Adipocyte (in vitro differentiated cells): Measurements from ENCODE around the gene FZD4.

Experiments
- DNase-seq: peaks from one replicate; pipeline ENCODE4 v3.0.0-alpha.2; 2015; ENCODE audit warnings: low read depth
- H3K27me3 ChIP-seq: replicated peaks from 2 replicates; pipeline ENCODE4 v1.7.0; 2013; ENCODE audit warnings: mild to moderate bottlenecking, low read length, moderate library complexity; ENCODE audit not compliant: control insufficient read depth, insufficient read depth
- H3K36me3 ChIP-seq: 2 replicates; pipeline ENCODE4 v1.7.0; 2013; ENCODE audit warnings: low read length, mild to moderate bottlenecking, moderate library complexity; ENCODE audit not compliant: control insufficient read depth, insufficient read depth, severe bottlenecking
- H3K4me1 ChIP-seq: 2 replicates; pipeline ENCODE4 v1.7.0; 2013; ENCODE audit warnings: mild to moderate bottlenecking, low read length, moderate library complexity; ENCODE audit not compliant: control insufficient read depth, insufficient read depth
- H3K4me3 ChIP-seq: 2 replicates; pipeline ENCODE4 v1.7.0; 2013; ENCODE audit warnings: mild to moderate bottlenecking, low read length, moderate library complexity
- H3K9ac ChIP-seq: 2 replicates; pipeline ENCODE4 v1.7.0; 2013; ENCODE audit warnings: mild to moderate bottlenecking, low read length, moderate library complexity
- H3K9me3 ChIP-seq: 2 replicates; pipeline ENCODE4 v1.7.0; 2013; ENCODE audit warnings: mild to moderate bottlenecking, low read length, moderate library complexity; ENCODE audit not compliant: control insufficient read depth

FZD4 gene

DNA sequence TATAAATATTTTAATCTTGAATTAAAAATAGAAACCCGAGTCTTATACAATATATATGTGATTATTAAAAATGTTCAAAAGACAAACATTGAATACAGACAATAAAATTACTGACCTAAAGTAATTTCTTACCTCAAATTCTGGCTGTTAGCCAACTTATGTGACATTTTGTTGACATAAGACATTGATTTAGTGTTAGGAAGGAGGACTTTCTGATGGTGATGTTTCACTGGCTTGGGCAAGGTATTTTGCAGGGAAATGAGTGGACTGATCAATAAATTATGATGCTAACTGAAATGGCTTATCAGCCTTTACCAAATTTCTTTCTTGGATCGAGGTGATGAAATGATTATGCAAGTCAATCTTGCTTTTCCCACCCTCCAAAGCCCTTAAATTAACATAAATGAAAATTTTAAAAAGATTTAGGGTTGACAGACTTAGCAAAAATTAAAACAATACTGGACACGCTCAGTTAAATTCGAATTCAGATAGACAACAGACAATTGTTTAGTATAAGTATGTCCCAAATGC lies 33.2 kb upstream of the FZD4 start:
- no peak overlapping the region for H3K4me3 ChIP-seq
- no peak for DNase-seq
- H3K27me3 ChIP-seq: no peaks in the 10 kb centered on the region
- H3K4me1 ChIP-seq: peaks cover 52% of the 10 kb centered on the region
- no peaks in the 10 kb centered on the region for H3K36me3 ChIP-seq
- H3K9me3 ChIP-seq: no peaks in the 10 kb centered on the region
- no peak overlapping the region for H3K9ac ChIP-seq

DNA sequence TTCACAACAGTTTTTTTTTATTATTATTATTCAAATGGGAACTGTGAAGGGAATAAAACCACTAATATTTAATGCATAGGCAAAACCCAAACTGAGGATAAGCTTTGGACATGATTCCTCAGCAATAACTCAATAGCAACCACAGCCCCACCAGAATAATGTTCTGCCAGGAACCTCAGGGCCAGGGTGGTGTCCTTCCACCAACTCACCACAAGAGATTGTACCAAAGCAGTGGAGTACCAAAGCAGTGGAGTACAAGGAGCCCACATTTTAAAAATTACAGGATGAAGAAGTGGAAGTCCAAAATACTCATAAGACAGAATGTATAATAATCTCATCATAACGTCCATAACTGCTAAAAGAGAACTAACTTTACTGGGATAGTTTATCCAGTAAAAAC lies 32.5 kb upstream of the FZD4 start:
- Histone ChIP-seq H3K4me1 (peaks cover 54% of the 10 kb centered on the region), H3K27me3 (no peaks in the 10 kb centered on the region), H3K9ac (no peak overlapping the region), H3K9me3 (no peaks in the 10 kb centered on the region), H3K36me3 (no peaks in the 10 kb centered on the region), H3K4me3 (no peak overlapping the region)
- no peak for DNase-seq

DNA sequence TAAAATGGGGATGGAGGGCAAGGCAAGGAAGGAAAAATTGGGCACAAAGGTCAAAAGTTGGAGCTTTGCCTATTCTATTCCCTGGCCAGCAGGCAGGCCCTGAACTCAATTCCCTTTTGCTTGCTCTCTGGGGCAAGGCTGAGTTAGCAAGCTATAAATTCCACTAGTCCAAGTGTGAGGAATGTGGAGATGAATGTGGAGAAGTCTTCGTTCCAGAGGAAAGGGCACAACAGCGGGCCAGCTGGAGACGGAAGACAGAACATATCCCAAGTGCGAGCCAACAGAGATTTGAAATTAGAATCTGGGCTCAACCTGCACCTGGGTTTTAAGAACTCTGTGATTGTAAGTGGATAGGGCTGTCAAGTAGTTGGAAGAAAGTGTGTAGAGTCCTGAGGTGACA lies 29.5 kb upstream of the FZD4 start:
- H3K36me3 ChIP-seq: no peaks in the 10 kb centered on the region
- H3K4me1 ChIP-seq: peaks cover 51% of the 10 kb centered on the region
- H3K9ac ChIP-seq: peak overlapping the region; percentile 66
- no peak overlapping the region for H3K4me3 ChIP-seq
- no peak for DNase-seq
- H3K9me3 ChIP-seq: no peaks in the 10 kb centered on the region
- no peaks in the 10 kb centered on the region for H3K27me3 ChIP-seq

DNA sequence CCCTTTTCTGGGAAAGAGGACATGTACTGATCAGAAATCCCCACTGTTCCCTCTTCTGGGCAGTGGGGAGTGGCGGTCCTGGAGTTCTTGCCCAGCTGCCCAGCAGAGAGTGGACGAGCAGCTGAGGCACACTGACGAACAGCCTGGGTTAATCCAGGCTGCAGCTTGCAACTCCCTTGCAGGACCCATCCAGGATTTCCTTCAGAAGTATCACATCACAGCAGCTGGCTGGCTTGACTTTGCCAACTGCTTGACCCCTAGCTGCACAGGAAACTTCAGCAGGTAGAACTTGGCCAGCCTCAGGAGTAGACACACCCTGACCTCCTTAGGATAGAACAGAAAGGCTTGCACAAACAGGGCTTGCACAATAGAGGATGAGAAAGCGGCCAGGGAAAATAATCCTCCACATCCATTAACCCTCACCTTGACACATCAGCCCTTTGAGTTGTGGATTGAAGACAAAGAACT lies 27.9 kb upstream of the FZD4 start:
- DNase-seq: no peak
- no peaks in the 10 kb centered on the region for H3K27me3 ChIP-seq
- H3K4me3 ChIP-seq: no peak overlapping the region
- peak overlapping the region; percentile 31 for H3K9ac ChIP-seq
- peaks cover 53% of the 10 kb centered on the region for H3K4me1 ChIP-seq
- H3K36me3 ChIP-seq: no peaks in the 10 kb centered on the region
- H3K9me3 ChIP-seq: no peaks in the 10 kb centered on the region

DNA sequence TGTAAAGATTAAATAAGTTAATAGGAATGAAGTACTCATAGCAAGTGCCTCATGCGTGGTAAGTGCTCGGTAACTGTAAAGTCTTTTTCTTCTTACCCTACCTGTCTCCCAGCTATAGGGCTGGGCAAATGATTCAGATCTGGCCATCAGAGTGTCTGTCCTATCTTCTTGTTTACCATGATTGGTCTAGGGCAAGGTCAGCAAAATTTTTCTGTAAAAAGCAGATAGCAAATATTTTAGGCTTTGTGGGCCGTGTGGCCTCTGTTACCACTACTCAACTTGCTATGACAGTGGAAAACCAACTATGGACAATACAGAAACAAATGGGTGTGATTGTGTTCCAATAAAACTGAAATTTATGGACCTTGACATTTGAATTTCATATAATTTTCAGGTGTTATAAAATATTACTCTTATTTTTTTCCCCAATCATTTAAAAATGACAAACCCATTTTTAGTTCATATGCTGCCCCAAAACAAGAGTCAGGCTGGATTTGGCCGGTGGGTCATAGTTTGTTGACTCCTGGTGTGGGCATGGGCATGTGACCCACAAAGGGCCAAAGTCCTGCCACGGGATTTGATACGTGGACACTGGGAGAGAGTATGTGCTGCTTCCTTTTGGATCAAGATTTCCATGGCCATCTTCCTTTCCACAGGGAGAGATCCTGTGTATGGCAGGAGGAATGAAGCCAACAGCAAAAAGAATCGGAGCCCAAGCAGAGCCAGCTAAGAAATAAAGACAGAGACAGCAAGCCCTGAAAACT lies 26.8 kb upstream of the FZD4 start:
- no peak overlapping the region for H3K9ac ChIP-seq
- H3K36me3 ChIP-seq: no peaks in the 10 kb centered on the region
- no peak for DNase-seq
- peaks cover 59% of the 10 kb centered on the region for H3K4me1 ChIP-seq
- H3K4me3 ChIP-seq: no peak overlapping the region
- no peaks in the 10 kb centered on the region for H3K9me3 ChIP-seq
- no peaks in the 10 kb centered on the region for H3K27me3 ChIP-seq

DNA sequence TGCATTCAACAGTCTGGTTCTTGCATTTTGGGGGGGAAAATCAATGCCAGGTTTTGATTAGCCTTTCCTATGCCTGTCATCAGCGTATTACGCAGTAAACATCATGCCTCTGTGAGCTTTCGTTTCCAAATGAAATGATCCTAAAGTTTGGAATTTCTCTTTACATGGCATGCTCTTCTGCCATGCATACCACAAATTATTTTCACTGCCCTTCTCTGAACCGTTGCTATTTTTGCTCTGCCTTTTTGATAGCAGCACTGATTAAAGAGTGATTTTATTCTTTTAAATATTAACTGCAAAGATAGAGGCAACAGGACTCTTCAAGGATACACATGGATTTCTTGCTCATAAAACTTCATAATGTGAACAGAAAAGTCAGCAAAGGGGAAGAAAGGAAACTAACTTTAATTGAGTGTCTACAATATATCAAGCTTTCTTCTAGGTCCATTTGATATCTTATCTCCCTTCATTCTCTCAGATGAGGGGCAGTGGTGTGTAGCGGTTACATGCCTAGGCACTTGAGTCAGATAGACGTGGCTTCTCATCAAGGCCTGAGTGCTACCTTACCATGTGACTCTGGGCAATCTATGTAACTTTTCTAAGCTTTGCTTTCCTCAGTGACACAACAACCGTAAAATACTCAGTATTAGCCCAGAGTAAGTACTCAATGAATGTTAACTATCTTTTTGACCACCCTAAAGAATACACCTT lies 25.0 kb upstream of the FZD4 start:
- peak overlapping the region; percentile 73 for H3K9ac ChIP-seq
- H3K9me3 ChIP-seq: no peaks in the 10 kb centered on the region
- DNase-seq: no peak
- H3K36me3 ChIP-seq: no peaks in the 10 kb centered on the region
- no peak overlapping the region for H3K4me3 ChIP-seq
- peaks cover 60% of the 10 kb centered on the region for H3K4me1 ChIP-seq
- no peaks in the 10 kb centered on the region for H3K27me3 ChIP-seq

DNA sequence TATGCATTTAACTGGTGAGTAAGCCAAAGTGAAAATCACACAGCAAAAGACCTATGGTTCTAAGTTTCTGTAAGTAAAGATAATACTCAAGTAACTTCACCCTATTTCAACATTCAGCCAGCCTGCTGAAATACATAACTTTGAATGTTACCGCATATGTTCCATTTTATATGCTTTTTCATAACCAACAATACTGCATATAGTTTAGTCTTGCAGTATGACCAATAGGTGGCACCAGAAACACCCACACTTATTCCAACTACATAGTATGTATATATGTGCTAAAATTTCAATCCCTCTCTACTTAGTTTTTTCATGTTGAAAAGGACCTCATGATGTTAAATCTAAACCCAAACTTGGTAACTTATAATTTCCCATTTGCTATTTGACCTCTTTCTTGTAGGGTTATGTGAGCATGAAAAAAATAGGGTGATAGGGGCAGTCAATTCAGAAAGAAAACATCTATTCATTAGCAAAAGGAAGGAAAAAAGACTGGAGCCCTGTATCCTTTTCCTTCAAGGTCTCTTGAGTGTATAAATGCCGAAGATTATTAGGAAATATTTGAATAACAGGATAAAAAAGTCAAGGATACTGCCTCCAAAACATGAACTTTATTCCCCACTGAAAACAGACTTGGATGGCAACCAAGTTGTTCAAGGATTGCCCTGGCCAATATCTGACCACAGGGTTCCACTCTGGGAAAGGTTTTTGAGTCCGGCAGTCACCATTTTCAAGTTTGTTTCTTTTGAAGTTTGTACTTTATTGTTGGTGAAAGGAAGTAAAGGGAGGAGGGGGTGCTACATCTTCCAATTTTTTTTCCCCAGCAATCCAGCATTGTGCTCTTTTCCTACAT lies 23.8 kb upstream of the FZD4 start:
- no peaks in the 10 kb centered on the region for H3K27me3 ChIP-seq
- H3K4me3 ChIP-seq: peak overlapping the region; percentile 1
- H3K9ac ChIP-seq: peak overlapping the region; percentile 73
- H3K4me1 ChIP-seq: peaks cover 50% of the 10 kb centered on the region
- H3K36me3 ChIP-seq: no peaks in the 10 kb centered on the region
- DNase-seq: peak; percentile 71
- no peaks in the 10 kb centered on the region for H3K9me3 ChIP-seq

DNA sequence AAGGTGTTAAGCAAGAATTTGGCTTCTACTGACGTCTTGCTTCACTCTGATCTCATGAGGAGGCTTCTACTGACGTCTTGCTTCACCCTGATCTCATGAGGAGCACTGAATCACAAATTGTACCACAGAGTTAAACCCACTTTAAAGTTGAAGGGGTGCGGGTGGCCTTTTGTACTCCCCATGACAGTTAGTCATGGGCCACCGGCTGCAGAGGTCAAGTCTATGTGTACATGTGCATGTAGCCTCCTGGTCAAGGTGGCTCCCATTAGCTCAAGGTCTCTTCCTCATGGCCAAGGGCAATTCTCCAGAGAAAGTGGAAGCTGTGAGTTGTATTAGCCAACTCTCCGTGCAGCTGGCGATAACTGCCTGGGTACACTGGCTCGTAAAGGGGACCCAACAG lies 23.1 kb upstream of the FZD4 start:
- no peaks in the 10 kb centered on the region for H3K27me3 ChIP-seq

DNA sequence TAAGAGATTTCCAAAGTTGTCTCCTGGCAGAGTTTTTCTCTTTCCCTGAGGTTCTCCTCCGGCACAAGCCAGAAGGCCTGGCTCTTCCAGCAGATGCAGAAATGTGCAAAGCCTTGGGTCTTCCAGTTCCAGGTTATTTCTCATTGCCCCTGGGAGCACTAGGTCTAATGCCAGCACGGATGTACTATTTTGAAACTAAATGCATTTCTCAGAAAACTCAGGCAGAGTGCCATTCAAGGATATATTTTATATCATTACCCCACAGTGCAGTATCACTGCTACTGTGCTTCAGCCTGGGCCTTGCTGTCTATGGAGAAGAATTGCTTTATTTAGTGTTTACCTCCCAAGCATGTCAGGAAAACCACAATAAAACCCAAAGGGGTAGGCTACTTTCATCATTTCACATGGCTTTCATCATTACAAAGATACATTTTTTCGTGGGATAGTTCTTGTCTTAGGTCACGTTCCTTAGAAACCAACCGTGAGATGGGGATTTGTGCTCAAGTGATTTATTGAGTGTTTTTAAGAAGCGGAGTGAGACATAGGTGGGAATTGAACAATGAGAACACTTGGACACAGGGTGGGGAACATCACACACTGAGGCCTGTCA lies 22.4 kb upstream of the FZD4 start:
- peaks cover 10% of the 10 kb centered on the region for H3K9me3 ChIP-seq
- no peaks in the 10 kb centered on the region for H3K27me3 ChIP-seq
- peaks cover 40% of the 10 kb centered on the region for H3K4me1 ChIP-seq
- DNase-seq: no peak
- no peak overlapping the region for H3K4me3 ChIP-seq
- H3K36me3 ChIP-seq: no peaks in the 10 kb centered on the region
- H3K9ac ChIP-seq: peak overlapping the region; percentile 74

More for the DNA sequence above, 23.1 kb upstream of the FZD4 start:
- no peaks in the 10 kb centered on the region for H3K36me3 ChIP-seq
- DNase-seq: no peak
- H3K9me3 ChIP-seq: peaks cover 3% of the 10 kb centered on the region
- H3K4me3 ChIP-seq: peak overlapping the region; percentile 1
- peak overlapping the region; percentile 73 for H3K9ac ChIP-seq
- H3K4me1 ChIP-seq: peaks cover 47% of the 10 kb centered on the region

DNA sequence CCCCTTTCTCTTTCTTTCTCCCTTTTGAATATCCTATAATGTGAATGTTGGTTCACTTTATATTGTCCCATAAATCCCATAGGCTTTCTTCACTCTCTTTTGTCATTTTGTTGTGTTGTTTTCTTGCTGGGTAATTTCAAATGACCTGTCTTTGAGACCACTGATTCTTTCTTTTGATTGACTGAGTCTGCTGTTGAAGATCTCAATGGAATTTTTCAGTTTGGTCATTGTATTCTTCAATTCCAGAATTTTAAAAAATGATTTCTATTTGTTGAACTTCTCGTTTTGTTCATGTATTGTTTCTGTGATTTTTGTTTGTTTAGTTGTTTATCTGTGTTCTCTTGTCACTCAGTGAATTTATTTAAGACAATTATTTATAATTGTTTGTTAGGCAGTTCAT lies 17.5 kb upstream of the FZD4 start:
- DNase-seq: no peak

More for the DNA sequence above, 17.5 kb upstream of the FZD4 start:
- Histone ChIP-seq H3K27me3 (no peaks in the 10 kb centered on the region), H3K9me3 (peaks cover 10% of the 10 kb centered on the region), H3K4me1 (peaks cover 13% of the 10 kb centered on the region), H3K4me3 (no peak overlapping the region), H3K9ac (no peak overlapping the region), H3K36me3 (no peaks in the 10 kb centered on the region)
